NCI-H187 treated with DMSO at 0.1 percent for 48 hours (cell line): ENCODE data around the gene RELN.
"Not testable (repeated sequence)": the region's sequence is repeated elsewhere in the genome, so short reads cannot be mapped to it uniquely, and the experiment has no call there.

Source experiments
- DNase-seq: peaks from one replicate; lab custom pipeline; 2025; lab: John Stamatoyannopoulos, UW

Gene RELN

DNA sequence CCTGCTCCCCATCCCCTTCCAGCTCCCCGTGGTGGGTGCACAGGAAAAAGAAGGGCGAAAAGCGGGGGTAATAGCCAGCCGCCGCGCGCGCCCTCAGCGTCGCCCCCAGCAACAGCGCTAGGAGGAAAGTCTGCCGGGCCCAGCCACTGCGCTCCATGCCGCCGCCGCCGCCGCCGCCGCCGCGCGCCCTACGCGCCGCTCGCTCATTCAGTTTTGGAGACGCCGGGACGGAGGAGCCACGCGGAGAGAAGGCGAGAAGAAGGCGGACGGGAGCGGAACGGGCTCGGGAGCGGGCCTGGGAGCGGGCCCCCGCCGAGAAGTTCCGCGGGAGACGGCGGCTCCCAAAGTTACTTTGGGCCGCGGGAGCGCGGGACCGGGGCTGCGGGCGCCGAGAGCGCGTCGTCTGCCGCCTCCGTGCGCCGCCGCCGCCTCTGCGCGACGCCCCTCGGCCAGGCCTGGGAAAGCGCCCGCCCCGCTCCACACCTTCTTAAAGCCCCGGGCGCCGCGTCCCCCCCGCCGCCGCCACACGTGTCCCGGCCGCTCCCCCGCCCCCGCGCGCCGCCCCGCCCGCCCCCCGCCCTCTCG lies at the start of gene RELN:
Gene RELN (minus strand): TSS at position 459 of the 585 bp plus-strand sequence. CDS start 302 bp downstream, at position 157.
- DNase-seq, result no peak

DNA sequence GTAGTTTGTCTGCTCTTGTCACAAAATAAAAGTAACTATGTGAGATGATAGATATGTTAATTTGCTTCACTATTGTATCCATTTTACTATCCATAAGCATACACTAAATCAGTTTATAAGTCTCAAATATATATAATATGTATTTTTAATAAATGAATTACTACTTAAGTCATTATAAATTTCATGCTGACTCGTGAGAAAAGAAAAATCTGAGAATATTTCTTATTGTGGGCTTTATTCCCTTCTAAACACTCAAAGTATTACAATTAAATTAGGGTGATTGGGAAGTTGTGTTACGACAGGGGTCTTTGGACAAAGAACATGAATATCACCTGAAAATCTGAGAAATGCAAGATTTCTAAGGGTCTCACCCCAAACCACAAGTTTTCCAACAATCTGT lies 48.7 kb upstream of the RELN start:
- no peak for DNase-seq

DNA sequence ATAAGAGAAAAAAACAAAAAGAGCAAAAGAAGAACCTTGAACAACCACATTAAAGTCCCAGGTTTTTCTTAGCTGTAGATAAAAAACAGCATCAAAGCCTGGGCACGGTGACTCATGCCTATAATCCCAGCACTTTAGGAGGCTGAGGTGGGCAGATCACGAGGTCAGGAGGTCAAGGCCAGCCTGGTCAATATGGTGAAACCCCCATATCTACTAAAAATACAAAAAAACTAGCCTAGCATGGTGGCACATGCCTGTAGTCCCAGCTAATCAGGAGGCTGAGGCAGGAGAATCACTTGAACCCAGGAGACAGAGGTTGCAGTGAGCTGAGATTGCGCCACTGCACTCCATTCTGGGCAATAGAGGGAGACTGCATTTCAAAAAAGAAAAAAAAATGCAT lies 47.4 kb upstream of the RELN start:
- DNase-seq, result not testable (repeated sequence)

DNA sequence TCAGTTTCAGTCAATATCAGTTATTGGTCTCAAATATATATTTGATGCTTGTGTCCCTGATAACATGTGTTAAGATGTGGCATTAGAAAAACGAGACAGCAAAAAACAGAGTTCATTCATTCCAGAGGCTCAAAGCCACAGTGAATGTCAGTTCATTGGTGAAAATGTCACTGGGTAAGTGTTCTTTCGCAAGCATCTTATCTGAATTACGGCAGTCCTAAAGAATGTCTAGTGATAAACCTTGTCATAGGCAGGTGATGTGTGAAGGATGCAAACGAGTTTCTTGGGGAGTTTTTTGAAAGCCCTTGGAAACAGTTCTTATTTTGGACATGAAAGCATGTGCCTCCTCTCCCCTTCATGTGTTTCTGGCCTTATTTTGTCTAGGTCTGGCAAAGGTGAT lies 45.9 kb upstream of the RELN start:
- no peak for DNase-seq

DNA sequence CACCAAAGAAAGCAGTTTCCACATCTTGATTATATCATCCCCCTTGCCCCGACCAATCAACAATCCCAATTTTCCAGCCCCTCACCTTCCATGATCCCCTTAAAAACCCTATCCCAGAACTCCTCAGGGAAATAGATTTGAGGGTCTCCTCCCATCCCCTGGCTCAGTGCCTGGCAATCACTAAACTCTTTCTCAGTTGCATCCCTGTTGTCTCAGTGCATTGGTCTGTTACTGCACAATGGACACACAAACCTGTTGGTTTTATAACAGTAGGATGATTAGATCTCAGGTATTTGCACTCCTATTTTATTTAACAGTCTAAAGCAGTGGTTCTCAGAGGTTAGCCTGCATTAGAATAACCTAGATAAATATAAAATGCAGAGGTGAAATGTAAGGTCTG lies 45.2 kb upstream of the RELN start:
- no peak for DNase-seq

DNA sequence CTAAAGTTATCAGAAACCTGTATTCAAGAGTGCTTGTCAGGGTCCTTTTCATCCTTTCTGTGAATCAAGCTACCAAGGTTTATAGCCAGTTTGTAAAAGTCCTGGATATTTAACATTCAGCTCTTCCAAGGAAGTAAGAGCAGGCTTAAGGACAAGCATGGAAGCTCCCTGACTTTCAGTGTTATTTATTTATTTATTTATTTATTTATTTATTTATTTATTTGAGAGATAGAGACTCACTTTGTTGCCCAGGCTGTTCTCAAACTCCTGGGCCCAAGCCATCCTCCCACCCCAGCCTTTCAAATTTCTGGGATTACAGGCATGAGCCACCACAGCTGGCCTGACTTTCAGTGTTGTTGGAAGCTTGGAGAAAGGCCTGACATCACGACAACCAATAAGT lies 44.4 kb upstream of the RELN start:
- DNase-seq, result no peak

DNA sequence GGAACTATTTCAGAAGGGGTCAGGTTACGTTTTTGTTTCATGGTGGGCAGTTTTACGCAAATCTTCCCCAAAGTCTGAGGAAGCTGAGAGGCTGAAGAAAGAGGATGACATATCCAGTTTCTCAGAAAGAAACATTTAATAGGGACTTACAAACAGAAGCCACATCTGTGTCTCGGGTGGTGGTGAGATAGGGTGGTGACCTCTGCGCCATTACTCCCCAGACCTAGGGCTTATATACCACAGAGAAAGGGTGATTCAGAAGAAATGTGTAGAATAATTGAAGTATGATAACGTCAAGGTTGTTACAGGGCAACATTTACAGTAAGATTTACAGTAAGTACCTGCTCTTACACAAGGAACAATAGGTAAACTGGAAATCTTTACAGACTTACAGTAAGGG lies 43.0 kb upstream of the RELN start:
- DNase-seq, result no peak

DNA sequence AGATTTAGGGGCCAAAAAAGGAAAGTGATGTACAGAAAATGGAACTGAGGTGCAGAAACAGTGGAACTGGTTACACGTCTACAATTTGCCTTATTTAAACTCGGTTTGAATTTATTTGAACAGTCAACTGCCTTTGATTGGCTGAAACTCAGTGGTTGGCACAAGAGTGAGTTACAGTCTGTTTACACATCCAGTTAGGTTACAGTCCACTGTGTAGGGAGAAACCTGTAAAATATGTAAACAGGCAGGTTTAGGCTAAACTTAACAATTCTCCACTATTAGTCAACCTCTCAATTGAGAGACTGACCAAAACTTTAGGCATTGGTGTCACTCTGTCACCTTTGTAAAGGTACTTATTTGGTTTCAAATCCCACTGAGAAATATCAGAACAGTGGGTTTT lies 40.3 kb upstream of the RELN start:
- no peak for DNase-seq

DNA sequence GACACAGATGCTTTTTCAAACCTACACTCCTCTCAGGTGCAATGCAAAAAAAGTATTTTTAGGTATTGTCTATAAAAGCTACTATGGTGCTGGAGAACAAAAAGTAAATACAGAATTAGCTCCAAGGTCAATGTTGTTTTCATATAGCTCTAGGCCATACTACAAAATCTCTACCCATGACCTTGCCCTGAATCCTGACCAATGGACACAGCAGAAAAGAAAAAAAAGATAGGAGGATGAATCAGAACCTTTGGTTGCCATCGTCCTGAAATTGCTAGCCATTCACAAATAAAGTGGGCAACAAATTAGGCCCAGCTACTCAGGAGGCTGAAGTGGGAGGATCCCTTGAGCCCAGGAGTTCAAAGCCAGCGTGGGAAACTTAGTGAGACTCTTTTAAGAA lies 35.2 kb upstream of the RELN start:
- no peak for DNase-seq

DNA sequence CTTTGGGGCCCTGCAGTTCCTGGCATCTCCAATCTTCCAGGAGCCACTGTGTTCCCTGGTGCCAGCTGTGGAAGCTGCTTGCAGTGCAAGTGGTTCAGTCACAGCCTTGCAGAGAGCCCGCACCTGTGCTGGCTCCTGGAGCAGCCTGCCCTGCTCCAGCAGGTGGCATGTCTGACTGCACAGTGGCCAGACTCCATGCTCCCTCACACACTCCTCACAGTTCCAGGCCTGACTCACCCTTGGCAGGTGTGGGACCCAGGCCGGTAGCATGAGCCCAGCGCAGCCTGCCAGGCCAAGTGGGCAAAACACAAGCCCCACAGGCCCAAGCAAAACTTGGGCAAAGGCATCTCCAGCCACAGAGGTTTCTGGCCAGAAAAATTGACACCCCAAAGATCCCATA lies 33.6 kb upstream of the RELN start:
- DNase-seq, result no peak

DNA sequence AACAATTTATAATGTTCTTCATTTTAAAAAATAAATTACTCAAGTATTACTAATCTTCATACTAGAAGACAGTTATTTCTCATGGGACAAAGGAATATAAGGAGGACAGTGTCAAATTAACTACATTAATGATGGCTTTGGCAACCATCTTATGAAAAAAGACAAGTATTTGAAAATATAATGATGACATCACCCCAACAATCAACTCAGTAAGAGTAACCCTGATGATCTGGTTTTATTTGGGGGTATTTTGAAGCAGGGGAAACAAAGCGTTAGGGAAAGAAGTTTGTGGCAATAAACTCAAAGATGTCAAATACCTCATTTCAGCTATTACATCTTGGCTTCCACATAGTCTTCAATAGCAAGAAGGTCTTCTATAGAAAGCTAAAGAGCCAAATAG lies 29.0 kb upstream of the RELN start:
- DNase-seq, result no peak

DNA sequence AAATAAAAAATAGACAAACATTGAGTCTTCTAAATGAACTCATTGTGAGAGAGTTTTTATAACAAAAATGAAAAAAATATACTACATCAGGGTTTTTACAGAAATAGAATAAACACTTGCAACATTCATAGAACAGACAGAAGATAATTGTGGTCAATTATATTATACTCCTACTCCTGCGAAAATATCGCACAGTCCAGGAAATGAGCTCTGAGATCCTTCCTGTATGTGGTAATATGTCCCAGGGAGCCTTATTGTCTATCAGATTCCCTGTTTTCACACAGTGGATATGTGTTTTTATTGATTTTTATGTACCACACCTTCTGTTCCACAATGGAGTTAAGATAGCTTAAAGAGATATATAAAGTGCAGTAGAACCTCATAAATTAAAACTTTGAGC lies 27.5 kb upstream of the RELN start:
- no peak for DNase-seq

DNA sequence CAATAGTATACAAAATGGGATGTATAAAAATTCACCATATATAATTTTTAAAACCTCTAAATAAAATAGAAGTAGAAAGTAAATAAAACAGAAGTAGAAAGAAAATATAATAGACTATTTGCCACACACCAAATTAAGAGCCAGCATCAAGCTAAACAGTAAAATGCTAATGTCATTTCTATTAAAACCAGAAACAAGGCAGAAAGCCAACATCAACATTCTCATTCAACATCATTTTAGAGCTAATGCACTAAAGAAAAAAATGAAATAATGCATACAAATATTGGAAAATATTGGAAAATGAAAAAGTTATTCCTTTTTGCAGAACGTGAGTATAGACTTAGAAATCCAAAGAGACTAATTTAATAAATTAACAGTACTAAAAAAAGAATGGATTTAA lies 23.4 kb upstream of the RELN start:
- DNase-seq, result no peak

DNA sequence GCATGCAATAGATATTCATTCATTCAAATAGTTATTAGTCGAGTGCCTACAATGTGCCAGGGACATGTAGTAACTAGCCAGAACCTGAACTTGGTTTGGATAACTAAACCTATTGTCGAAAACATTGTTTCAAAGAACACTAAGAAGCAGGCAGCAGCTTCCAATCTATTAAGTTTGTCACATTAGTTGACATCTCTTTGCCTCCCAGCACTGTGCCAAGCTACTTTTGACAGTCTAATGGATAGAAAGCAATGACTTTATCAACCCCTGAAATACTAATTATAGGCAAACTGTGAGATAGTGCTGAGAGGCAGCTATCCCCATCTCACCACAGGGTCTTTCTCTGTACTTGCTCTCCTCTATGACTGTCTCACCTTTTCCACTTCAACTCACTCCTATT lies 22.4 kb upstream of the RELN start:
- no peak for DNase-seq

DNA sequence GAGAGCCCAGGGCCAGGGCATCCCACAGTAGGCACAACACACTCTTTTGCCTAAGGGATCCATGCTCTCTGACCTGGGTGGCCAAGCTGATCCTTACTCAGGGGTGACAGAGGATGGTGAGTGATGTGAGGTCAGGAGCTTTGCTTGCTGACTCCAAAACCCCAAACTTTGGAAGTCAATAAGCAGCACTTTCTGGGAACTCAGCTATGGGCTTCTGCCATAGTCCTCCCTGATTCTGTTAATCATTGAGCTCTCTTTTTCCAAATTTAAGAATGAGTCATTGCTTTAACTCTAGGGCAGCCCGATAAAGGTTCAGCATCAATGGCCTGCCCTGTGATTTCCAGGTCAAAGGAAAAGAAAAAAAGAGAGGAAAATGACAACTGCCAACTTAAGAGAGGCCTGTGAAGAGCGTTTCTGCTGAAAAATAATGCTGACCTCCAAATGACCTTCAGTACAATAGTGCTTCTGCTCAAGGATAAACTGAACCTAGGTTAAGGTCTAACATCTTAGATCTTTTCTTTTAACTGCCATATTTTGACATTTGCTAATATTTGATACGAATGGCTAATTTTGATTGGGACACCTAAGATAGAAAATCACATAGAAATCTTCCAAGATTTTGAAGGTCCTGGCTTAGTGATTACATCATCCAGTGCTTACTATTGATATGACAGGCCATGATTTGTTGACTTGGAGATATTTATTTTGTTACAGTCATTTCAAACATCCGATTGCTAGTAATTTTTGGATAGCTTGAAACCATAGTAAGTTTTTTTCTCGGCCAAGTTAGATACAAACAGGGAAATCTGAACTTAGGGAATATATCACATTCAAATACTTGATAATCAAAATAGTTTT lies 20.8 kb upstream of the RELN start:
- DNase-seq, result no peak

DNA sequence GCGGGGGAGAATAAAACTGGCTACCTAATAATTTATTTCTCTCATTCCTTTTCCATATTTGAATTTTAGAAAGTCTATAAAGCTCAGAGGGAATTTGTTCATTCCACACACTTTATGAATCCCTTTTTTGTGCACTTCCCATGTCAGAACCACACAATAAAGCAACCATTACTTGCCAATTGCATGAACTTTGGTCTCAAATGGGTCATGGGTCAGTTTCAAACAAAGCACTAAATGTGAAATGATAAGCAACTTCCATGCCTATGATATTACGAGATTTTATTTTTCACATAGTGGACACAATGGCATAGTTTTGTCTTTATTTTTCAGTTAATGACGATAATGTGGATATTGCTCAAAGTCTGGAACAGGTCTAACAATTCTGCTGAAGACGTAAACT lies 18.6 kb upstream of the RELN start:
- no peak for DNase-seq

DNA sequence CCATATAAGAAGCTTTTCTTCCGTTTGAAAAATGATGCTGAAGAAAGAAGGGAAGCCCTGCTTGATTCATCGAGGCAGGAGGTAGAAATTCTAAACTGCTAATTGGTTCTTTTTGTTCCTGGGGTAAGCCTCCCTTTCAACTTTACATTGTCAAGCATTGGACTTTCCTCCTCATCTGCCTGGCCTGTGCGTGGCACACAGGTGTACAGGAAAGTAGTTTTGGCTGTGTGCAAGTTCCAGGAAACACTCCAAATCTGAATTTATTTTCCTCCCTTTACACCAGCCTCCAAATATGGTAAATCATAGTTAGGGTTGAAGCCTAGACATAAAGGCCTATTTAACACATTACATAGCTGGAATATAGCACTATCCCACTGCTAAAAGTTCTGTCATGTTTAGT lies 18.2 kb upstream of the RELN start:
- no peak for DNase-seq

DNA sequence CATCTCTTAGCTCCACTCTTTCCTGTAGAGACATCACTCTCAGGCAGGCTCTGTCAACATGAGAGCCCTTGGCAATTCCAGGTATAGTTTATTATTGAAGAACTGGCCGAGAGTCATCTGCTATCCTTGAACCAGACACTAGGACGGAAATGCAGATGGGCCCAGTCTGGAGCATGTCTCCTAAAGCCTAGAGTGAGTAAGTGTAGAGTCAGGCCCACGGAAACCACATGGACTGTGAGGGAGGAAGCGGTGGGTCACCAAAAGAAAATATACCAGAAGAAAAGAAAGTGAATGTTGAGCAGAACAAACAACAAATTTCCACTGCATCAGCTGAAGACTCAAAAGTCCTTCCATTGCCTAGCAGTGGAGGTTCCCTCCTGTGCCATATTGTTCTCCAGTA lies 15.7 kb upstream of the RELN start:
- no peak for DNase-seq

DNA sequence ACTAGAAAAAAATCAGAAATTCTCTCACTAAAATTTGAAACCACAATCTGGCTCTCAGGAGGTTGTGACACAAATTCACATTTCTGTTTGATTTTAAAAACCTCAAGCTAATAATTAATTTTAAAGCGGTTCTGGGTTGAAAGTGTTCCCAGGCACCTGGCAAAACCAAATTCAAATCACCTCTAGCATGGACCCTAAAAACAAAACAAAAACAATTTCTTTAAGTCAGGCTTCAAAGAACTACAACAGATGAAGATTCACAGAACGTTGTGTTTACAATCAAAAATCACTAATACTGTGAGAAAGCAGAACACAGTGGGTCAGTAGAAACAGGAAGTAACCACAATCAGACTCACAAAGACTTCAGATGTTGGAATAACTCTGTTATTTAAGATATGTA lies 7.2 kb upstream of the RELN start:
- no peak for DNase-seq

DNA sequence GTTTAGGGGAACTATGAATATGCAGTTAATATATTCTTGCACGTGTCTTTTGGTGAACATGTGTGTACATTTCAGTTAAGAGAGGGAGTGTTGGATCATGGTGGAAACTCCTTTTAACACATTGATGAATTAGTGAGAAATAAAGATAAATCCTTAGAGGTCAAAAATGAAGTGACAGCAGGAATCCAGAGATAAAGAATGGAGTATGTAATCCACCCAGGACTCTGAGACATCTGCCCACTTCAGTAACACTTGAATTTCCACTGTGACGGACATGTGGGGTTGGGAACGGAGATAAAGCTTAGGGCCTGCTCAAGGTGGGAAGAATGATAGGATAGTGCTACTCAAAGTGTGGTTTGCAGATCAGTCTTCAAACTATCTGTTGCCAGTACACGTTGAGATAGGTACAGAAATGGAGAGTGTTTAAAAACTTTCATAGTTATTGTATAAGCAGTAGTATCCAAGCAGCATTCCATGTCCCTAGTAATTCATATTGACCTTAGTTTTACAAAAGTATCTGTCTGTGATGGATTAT lies 6.6 kb upstream of the RELN start:
- no peak for DNase-seq

DNA sequence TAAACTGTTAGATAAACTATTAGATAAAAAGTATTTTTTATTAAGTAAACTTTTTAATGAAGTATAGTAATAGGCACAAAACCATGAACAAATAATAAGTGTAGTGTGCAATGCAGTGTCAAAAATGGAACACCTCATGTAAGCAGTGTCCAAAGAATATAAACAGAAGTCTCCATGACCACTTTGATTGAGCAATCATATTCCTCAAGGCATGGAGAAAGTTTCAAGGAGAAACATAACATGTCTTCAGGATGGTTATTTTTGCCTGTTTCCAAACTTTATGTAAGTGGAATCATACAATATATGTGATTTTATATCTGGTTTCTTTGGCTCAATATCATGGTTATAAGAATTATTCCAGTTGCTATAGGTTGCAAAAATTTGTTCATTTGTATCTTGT lies 6.1 kb upstream of the RELN start:
- DNase-seq, result no peak

DNA sequence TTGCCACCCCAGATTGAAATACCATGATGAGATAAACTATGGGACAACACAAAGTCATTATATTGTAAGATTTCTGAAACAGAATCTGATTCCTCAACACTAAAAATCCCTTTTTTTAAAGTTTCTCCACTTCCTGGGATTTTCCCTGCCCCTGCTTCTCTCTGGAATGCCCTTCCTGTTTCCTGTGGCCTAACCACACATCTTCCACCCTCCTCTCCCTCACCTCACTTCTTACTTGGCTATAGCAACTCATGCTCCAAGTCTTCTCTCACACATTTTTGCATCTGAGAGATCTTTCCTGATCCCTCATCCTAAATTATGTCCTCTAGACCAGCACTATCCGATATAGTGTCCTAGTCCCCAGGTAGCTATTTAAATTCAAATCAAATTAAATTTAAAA lies 4.1 kb upstream of the RELN start:
- no peak for DNase-seq

DNA sequence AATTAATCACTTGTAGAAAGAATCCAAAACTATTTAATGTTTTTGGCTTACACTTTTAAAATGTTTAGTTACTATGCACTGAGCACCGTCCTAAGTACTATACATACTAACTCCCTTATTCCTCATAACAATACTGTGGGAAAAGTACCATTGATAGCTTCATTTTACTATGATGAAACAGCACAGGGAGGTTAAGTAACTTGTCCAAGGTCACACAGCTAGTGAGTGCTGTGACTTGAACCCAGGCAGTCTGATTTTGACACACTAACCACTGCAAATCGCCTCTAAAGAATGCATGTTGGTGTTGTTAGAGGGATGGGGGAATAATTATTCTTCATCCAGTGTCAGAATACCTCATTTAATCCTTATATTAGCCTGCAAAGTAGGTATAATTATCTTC lies 1.9 kb upstream of the RELN start:
- DNase-seq, result no peak

DNA sequence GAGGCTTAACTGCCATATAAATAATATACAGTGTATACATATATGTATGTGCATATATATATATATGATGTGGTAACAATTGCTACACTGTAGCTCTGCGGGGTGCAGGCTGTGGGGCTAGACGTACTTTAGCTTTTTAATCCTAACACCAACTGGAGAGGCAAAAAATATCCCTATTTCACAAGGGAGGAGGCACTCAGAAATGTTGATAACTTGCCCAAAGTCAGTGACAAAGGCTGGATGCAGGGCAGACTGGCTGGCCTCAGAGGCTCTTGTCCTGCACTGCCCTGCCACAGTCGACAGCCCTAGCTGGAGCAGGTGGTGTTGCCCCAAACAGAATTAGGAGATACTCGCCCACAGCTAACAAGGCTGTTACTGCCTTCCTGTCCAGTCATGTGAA lies 1.5 kb upstream of the RELN start:
- no peak for DNase-seq
